Astrocyte of the spinal cord (primary cell): ENCODE measurements around the gene MTURN.

ENCODE experiments used
- DNase-seq: peaks from one replicate; pipeline ENCODE4 v3.0.0; 2011; ENCODE audit warnings: low read depth, low spot score
- H3K4me3 ChIP-seq: 2 replicates; pipeline ENCODE4 v1.5.1; 2011; ENCODE audit warnings: low read depth, mild to moderate bottlenecking, low read length, moderate library complexity
- CTCF ChIP-seq: IDR thresholded peaks from 2 replicates; pipeline ENCODE4 v1.5.1; 2012; ENCODE audit warnings: low read depth, mild to moderate bottlenecking, low read length, inconsistent platforms
- in situ Hi-C: cut with HindIII; loops from 2 replicates; pipeline ENCODE4 v1.10.0; 2017; ENCODE audit warnings: low sequenced_read_pairs

MTURN gene

GRCh38 chr7:30157204-30157603 lies 22.4 kb downstream of the MTURN start:
- H3K4me3 ChIP-seq = no peak overlapping the region
- DNase-seq = no peak
- TF ChIP-seq CTCF = no peak
- in situ Hi-C loops = no loop called here

- no peak for TF ChIP-seq CTCF
- in situ Hi-C loops = no loop called here
- no peak overlapping the region for H3K4me3 ChIP-seq
- DNase-seq = no peak
Measured at GRCh38 chr7:30159163-30159562, 24.4 kb downstream of the MTURN start.

GRCh38 chr7:30159698-30160143 lies 24.9 kb downstream of the MTURN start:
- in situ Hi-C loops = no loop called here
- peak; percentile 49 for DNase-seq
- peak; percentile 18 for TF ChIP-seq CTCF
- H3K4me3 ChIP-seq = no peak overlapping the region

- no peak overlapping the region for H3K4me3 ChIP-seq
- TF ChIP-seq CTCF = no peak
- in situ Hi-C loops = no loop called here
- no peak for DNase-seq
Measured at GRCh38 chr7:30160329-30160728, 25.5 kb downstream of the MTURN start.

GRCh38 chr7:30162133-30162532 lies 27.3 kb downstream of the MTURN start:
- in situ Hi-C loops = no loop called here
- no peak for DNase-seq
- no peak for TF ChIP-seq CTCF
- no peak overlapping the region for H3K4me3 ChIP-seq

GRCh38 chr7:30162622-30163124 lies 27.9 kb downstream of the MTURN start:
- H3K4me3 ChIP-seq = no peak overlapping the region
- in situ Hi-C loops = no loop called here
- no peak for TF ChIP-seq CTCF
- DNase-seq = peak; percentile 52
